DND-41 (cell line): ENCODE results near the gene PRTFDC1.

Source experiments
- EZH2 ChIP-seq: IDR thresholded peaks from 3 replicates; pipeline ENCODE4 v1.6.1; 2012; ENCODE audit warnings: borderline replicate concordance, low read depth, mild to moderate bottlenecking, moderate library complexity, low read length, inconsistent platforms; ENCODE audit not compliant: severe bottlenecking
- TF ChIP-seq, protein P1 (sequence below): IDR thresholded peaks from 2 replicates; pipeline ENCODE4 v1.5.1; 2012; ENCODE audit warnings: borderline replicate concordance, low read length, moderate library complexity, mild to moderate bottlenecking; ENCODE audit not compliant: poor library complexity, severe bottlenecking; ENCODE audit errors: extremely low read depth

DNA sequence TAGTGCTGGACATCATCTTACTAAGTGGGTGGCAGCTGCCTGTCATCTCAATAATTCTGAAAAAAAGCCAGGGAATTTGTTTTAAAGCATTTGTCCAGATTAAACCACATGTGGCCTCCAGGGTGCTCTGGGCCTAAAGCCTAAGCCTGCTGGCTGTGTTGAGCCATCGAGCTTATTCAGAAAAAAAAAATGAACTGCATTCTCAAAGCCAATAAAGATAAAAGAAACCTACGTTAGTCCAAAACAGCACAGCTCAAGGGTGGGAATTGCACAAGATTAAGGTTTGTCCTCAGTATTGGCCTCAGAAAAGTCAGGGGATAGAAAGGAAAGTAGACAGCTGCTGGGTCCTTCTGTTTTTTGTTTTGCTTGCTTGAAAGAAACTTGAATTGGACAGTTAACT lies 22.6 kb upstream of the PRTFDC1 start:
- TF ChIP-seq, protein P1, sequence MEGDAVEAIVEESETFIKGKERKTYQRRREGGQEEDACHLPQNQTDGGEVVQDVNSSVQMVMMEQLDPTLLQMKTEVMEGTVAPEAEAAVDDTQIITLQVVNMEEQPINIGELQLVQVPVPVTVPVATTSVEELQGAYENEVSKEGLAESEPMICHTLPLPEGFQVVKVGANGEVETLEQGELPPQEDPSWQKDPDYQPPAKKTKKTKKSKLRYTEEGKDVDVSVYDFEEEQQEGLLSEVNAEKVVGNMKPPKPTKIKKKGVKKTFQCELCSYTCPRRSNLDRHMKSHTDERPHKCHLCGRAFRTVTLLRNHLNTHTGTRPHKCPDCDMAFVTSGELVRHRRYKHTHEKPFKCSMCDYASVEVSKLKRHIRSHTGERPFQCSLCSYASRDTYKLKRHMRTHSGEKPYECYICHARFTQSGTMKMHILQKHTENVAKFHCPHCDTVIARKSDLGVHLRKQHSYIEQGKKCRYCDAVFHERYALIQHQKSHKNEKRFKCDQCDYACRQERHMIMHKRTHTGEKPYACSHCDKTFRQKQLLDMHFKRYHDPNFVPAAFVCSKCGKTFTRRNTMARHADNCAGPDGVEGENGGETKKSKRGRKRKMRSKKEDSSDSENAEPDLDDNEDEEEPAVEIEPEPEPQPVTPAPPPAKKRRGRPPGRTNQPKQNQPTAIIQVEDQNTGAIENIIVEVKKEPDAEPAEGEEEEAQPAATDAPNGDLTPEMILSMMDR = no peak
- no peak for TF ChIP-seq EZH2
